ENCODE results near the gene PSMB8.

- TF ChIP-seq EZH2 (IDR thresholded peaks at IDR 0.05; ENCODE audit: low read length, unreplicated experiment), result no peak
- no peak for TF ChIP-seq CTCF (conservative IDR thresholded peaks at IDR 0.05; ENCODE audit: low read depth, low read length)
- no peak for TF ChIP-seq EZH2phosphoT487 (IDR thresholded peaks at IDR 0.05; ENCODE audit: borderline replicate concordance, low read length)
Observed at GRCh38 chr6:32840604-32841246, 3.1 kb downstream of the PSMB8 start.
